GM12878 (cell line): Measurements from ENCODE around the gene FSTL4.

ENCODE experiments used
- CTCF ChIP-seq, 3 experiments: IDR thresholded peaks in 2 of 3; conservative IDR thresholded peaks in 1 of 3; 2 replicates each; pipeline ENCODE4 v1.5.1; 2011; ENCODE audit warnings: low read depth in 3 of 3, low read length in 3 of 3, mild to moderate bottlenecking in 3 of 3, control low read depth in 2 of 3, moderate library complexity in 2 of 3, inconsistent platforms in 1 of 3, mixed read lengths in 1 of 3; ENCODE audit not compliant: control insufficient read depth in 2 of 3, insufficient read depth in 1 of 3; ENCODE audit errors: extremely low read depth in 1 of 3
- E2F4 ChIP-seq: IDR thresholded peaks from 2 replicates; pipeline ENCODE4 v1.6.1; 2012; ENCODE audit warnings: low read depth, low read length, improper control_type of control experiment
- JUND ChIP-seq: IDR thresholded peaks from 2 replicates; pipeline ENCODE4 v1.6.1; 2012; ENCODE audit warnings: low read depth, mild to moderate bottlenecking, low read length, improper control_type of control experiment, moderate library complexity
- MAX ChIP-seq: IDR thresholded peaks from 2 replicates; pipeline ENCODE4 v1.6.1; 2012; ENCODE audit warnings: low read depth, low read length, improper control_type of control experiment
- MTA2 ChIP-seq: fragments of 450-650 bp; IDR thresholded peaks from 2 replicates; pipeline ENCODE4 v1.6.1; 2016; ENCODE audit warnings: low read depth, mild to moderate bottlenecking, moderate library complexity
- POLR2A ChIP-seq: IDR thresholded peaks from 2 replicates; pipeline ENCODE4 v1.6.1; 2011; ENCODE audit warnings: low read depth, mild to moderate bottlenecking, low read length
- RBBP5 ChIP-seq: fragments of 200-600 bp; sonication (generic); conservative IDR thresholded peaks from 2 replicates; pipeline ENCODE4 v1.6.1; 2016
- SIN3A ChIP-seq: IDR thresholded peaks from 2 replicates; pipeline ENCODE4 v1.6.1; 2012; ENCODE audit warnings: low read depth, low read length, improper control_type of control experiment
- SMC3 ChIP-seq: IDR thresholded peaks from 2 replicates; pipeline ENCODE4 v1.6.1; 2011; ENCODE audit warnings: low read length, improper control_type of control experiment, borderline replicate concordance
- SPI1 ChIP-seq: IDR thresholded peaks from 2 replicates; pipeline ENCODE4 v1.6.1; 2011; ENCODE audit warnings: low read depth, mild to moderate bottlenecking, low read length, moderate library complexity, borderline replicate concordance; ENCODE audit not compliant: insufficient read depth
- SREBF2 ChIP-seq: IDR thresholded peaks from 2 replicates; pipeline ENCODE4 v1.6.1; 2012; ENCODE audit warnings: mild to moderate bottlenecking, low read length
- STAT3 ChIP-seq: IDR thresholded peaks from 2 replicates; pipeline ENCODE4 v1.6.1; 2011; ENCODE audit warnings: low read depth, low read length, improper control_type of control experiment
- ZNF207 ChIP-seq: fragments of 450-650 bp; IDR thresholded peaks from 2 replicates; pipeline ENCODE4 v1.6.1; 2014; ENCODE audit warnings: antibody characterized with exemption, mild to moderate bottlenecking, borderline replicate concordance
- ZNF217 ChIP-seq: fragments of 450-650 bp; IDR thresholded peaks from 2 replicates; pipeline ENCODE4 v1.6.1; 2017; ENCODE audit warnings: antibody characterized with exemption, mild to moderate bottlenecking

GRCh38 chr5:133373121-133373870 is 239.0 kb downstream of the FSTL4 start:
- TF ChIP-seq MTA2 (no peak), MAX (no peak), CTCF (IDR thresholded peaks at IDR 0.05 in 2 of 3, conservative IDR thresholded peaks at IDR 0.05 in 1 of 3; ENCODE audit: control insufficient read depth in 2 of 3, extremely low read depth in 1 of 3, insufficient read depth in 1 of 3, low read depth in 3 of 3, low read length in 3 of 3) (no peak), JUND (no peak), SIN3A (no peak), SMC3 (no peak), E2F4 (no peak), SREBF2 (no peak), ZNF207 (no peak), STAT3 (no peak), RBBP5 (no peak), ZNF217 (no peak), SPI1 (no peak), POLR2A (no peak)
